GM12878 (cell line): ENCODE results near the gene BCKDK. TPM values are rescaled to one million over a fixed set of nuclear protein-coding genes. Genes with fewer than 3 reads are reported as not detected.

Source experiments
- ATAC-seq: fragments of 200-7000 bp; cut with Tn5 transposase; 3 replicates; pipeline ENCODE4 v1.9.1; 2020; ENCODE audit warnings: mild to moderate bottlenecking, moderate library complexity
- BruUV-seq: library from RNA; stranded (reverse); fragments of 400-500 nt; replicated peaks from 2 replicates; lab custom pipeline; 2021; lab: Mats Ljungman, UMichigan
- CTCF ChIA-PET: fragments of 300-600 bp; sonication (Branson Sonifier 250); formaldehyde crosslinking; extraction: SDS; loops from one replicate; lab custom pipeline; 2021; ENCODE audit warnings: inconsistent platforms; lab: Yijun Ruan, JAX
- POLR2A ChIA-PET: fragments of 350-600 bp; formaldehyde crosslinking; extraction: SDS; loops from one replicate; lab custom pipeline; 2021; ENCODE audit warnings: inconsistent platforms; lab: Charles Lee
- RAD21 ChIA-PET: fragments of 300-600 bp; sonication (Branson Sonifier 250); formaldehyde crosslinking; loops from one replicate; lab custom pipeline; 2023; ENCODE audit warnings: antibody characterized with exemption; ENCODE audit not compliant: unreplicated experiment; lab: Charles Lee
- SMC1A ChIA-PET: fragments of 300-600 bp; sonication (Branson Sonifier 250); formaldehyde crosslinking; loops from one replicate; lab custom pipeline; 2023; ENCODE audit not compliant: unreplicated experiment, uncharacterized antibody; lab: Charles Lee
- DNase-seq: peaks from one replicate; pipeline ENCODE4 v3.0.0-alpha.2; 2011; ENCODE audit warnings: low read depth, low spot score
- FAIRE-seq: peaks from 3 replicates; lab custom pipeline; 2011; peaks lifted over from hg19 to GRCh38; lab: Jason Lieb, UNC
- H2AFZ ChIP-seq: 2 replicates; pipeline ENCODE4 v1.6.0; 2011; ENCODE audit warnings: low read depth, low read length, control low read depth; ENCODE audit not compliant: control insufficient read depth
- H3K27ac ChIP-seq: 2 replicates; pipeline ENCODE4 v1.5.1; 2011; ENCODE audit warnings: control low read depth; ENCODE audit not compliant: control insufficient read depth, insufficient read depth
- H3K27me3 ChIP-seq, 2 experiments: replicated peaks in 1 of 2; 2 replicates each; pipeline versions ENCODE4 v1.6.0 to v1.6.1; 2011; ENCODE audit warnings: low read length in 1 of 2; ENCODE audit not compliant: control insufficient read depth in 2 of 2, insufficient read depth in 2 of 2
- H3K36me3 ChIP-seq, 2 experiments: 2 replicates each; pipeline ENCODE4 v1.5.1; 2011; ENCODE audit warnings: low read length in 1 of 2; ENCODE audit not compliant: control insufficient read depth in 2 of 2, insufficient read depth in 2 of 2
- H3K4me1 ChIP-seq: 2 replicates; pipeline ENCODE4 v1.6.1; 2011; ENCODE audit warnings: mild to moderate bottlenecking, low read length, moderate library complexity, mixed read lengths; ENCODE audit not compliant: control insufficient read depth, insufficient read depth
- H3K4me2 ChIP-seq: 2 replicates; pipeline ENCODE4 v1.6.0; 2011; ENCODE audit warnings: control low read depth; ENCODE audit not compliant: control insufficient read depth, insufficient read depth
- H3K4me3 ChIP-seq: fragments of 200-600 bp; sonication (generic); 2 replicates; pipeline ENCODE4 v1.5.1; 2016
- H3K79me2 ChIP-seq: 2 replicates; pipeline ENCODE4 v1.6.0; 2011; ENCODE audit warnings: low read length; ENCODE audit not compliant: control insufficient read depth, insufficient read depth
- H3K9ac ChIP-seq: 2 replicates; pipeline ENCODE4 v1.8.0; 2011; ENCODE audit warnings: low read length, control low read depth, mixed read lengths; ENCODE audit not compliant: control insufficient read depth, insufficient read depth
- H3K9me3 ChIP-seq: replicated peaks from 3 replicates; pipeline ENCODE4 v1.5.1; 2011; ENCODE audit warnings: mild to moderate bottlenecking, low read length; ENCODE audit not compliant: control insufficient read depth, insufficient read depth
- H4K20me1 ChIP-seq: 2 replicates; pipeline ENCODE4 v1.6.0; 2011; ENCODE audit not compliant: control insufficient read depth, insufficient read depth
- ASH2L ChIP-seq: fragments of 300-600, 200-600 bp; sonication (generic); IDR thresholded peaks from 2 replicates; pipeline ENCODE4 v1.6.1; 2017; ENCODE audit warnings: low read depth, mild to moderate bottlenecking, borderline replicate concordance
- ATF7 ChIP-seq: fragments of 450-650 bp; IDR thresholded peaks from 2 replicates; pipeline ENCODE4 v1.6.1; 2016; ENCODE audit warnings: low read depth, mild to moderate bottlenecking
- BCL11A ChIP-seq: IDR thresholded peaks from 2 replicates; pipeline ENCODE4 v1.6.1; 2011; ENCODE audit warnings: low read depth, low read length
- BHLHE40 ChIP-seq, 2 experiments: fragments of 450-650 bp in 1 of 2; IDR thresholded peaks; 2 replicates each; pipeline ENCODE4 v1.6.1; 2011 to 2017; ENCODE audit warnings: low read depth in 2 of 2, borderline replicate concordance in 1 of 2, improper control_type of control experiment in 1 of 2, low read length in 1 of 2, mild to moderate bottlenecking in 1 of 2
- CHD4 ChIP-seq: fragments of 200-600 bp; sonication (generic); IDR thresholded peaks from 2 replicates; pipeline ENCODE4 v1.6.1; 2016; ENCODE audit warnings: mild to moderate bottlenecking
- FOS ChIP-seq: IDR thresholded peaks from 3 replicates; pipeline ENCODE4 v1.6.1; 2011; ENCODE audit warnings: borderline replicate concordance; ENCODE audit not compliant: insufficient read length; ENCODE audit errors: extremely low read depth
- LARP7 ChIP-seq: fragments of 450-650 bp; IDR thresholded peaks from 2 replicates; pipeline ENCODE4 v1.6.1; 2017; ENCODE audit warnings: mild to moderate bottlenecking
- NFXL1 ChIP-seq: fragments of 450-650 bp; IDR thresholded peaks from 2 replicates; pipeline ENCODE4 v1.6.1; 2017; ENCODE audit warnings: antibody characterized with exemption, mild to moderate bottlenecking, borderline replicate concordance
- NFYB ChIP-seq: IDR thresholded peaks from 2 replicates; pipeline ENCODE4 v1.6.1; 2011; ENCODE audit warnings: low read depth, mild to moderate bottlenecking, low read length, improper control_type of control experiment, moderate library complexity; ENCODE audit not compliant: insufficient read depth
- NR2F1 ChIP-seq: fragments of 450-650 bp; conservative IDR thresholded peaks from 2 replicates; pipeline ENCODE4 v1.6.1; 2017; ENCODE audit warnings: mild to moderate bottlenecking
- NRF1 ChIP-seq: conservative IDR thresholded peaks from 2 replicates; pipeline ENCODE4 v1.6.1; 2011; ENCODE audit warnings: mild to moderate bottlenecking, low read depth, low read length, improper control_type of control experiment
- RELA ChIP-seq: fragments of 450-650 bp; IDR thresholded peaks from 2 replicates; pipeline ENCODE4 v1.8.0; 2014; ENCODE audit warnings: borderline replicate concordance; ENCODE audit not compliant: partially characterized antibody
- SUZ12 ChIP-seq: fragments of 200-600 bp; sonication (generic); IDR thresholded peaks from one replicate; pipeline ENCODE4 v1.6.1; 2018; ENCODE audit warnings: antibody characterized with exemption, mild to moderate bottlenecking; ENCODE audit not compliant: unreplicated experiment
- WGBS: methylation state at CpG from one replicate; pipeline ENCODE4 v1.1.6; 2016; ENCODE audit warnings: low lambda C conversion rate; ENCODE audit not compliant: insufficient replicate concordance, insufficient coverage; ENCODE audit errors: missing lambda C conversion rate; 5-methylcytosine and 5-hydroxymethylcytosine counted together
- in situ Hi-C: fragments of 300-500 bp; cut with MboI; formaldehyde crosslinking; loops from 9 replicates; pipeline ENCODE4 v1.14.3; 2018; ENCODE audit warnings: mixed read lengths
- intact Hi-C: fragments of 100-400 bp; cut with micrococcal nuclease; formaldehyde crosslinking; loops from one replicate; pipeline ENCODE4 v1.14.2; 2022; ENCODE audit not compliant: unreplicated experiment
- polyA plus RNA-seq, 11 experiments: library from polyadenylated mRNA; depleted of rRNA in 4 of 11; unstranded in 6 of 11; stranded (reverse) in 5 of 11; fragments of >200 nt; fragmentation: Nextera tagmentation in 4 of 11; fragmentation: Illumina TruSeq in 1 of 11; extraction: Ambion mirVana in 4 of 11; extraction: Trizol in 1 of 11; gene quantifications; 1 replicate in 1 of 11; 2 replicates in 10 of 11; pipeline versions ENCODE4 v1.2.1 to v1.2.3, GENCODE V29; 2011 to 2016; ENCODE audit warnings: inconsistent platforms in 2 of 11, missing spikeins in 2 of 11, low read depth in 1 of 11
- total RNA-seq, 4 experiments: library from RNA; depleted of rRNA in 3 of 4; stranded (reverse); fragments of >200 nt in 3 of 4; fragmentation: Illumina TruSeq in 1 of 4; extraction: Trizol in 1 of 4; gene quantifications; 2 replicates each; pipeline versions ENCODE4 v1.2.1 to v1.2.3, GENCODE V29; 2013 to 2021
- TF ChIP-seq, protein P1 (sequence below): fragments of 450-650 bp; IDR thresholded peaks from 2 replicates; pipeline ENCODE4 v1.6.1; 2017; ENCODE audit warnings: mild to moderate bottlenecking, moderate library complexity
- TF ChIP-seq, protein P2 (sequence below): fragments of 450-650 bp; IDR thresholded peaks from 2 replicates; pipeline ENCODE4 v1.6.1; 2017; ENCODE audit warnings: mild to moderate bottlenecking
- TF ChIP-seq, protein P3 (sequence below): IDR thresholded peaks from 2 replicates; pipeline ENCODE4 v1.6.1; 2011; ENCODE audit warnings: borderline replicate concordance, low read depth, mild to moderate bottlenecking, moderate library complexity, mixed read lengths, low read length; ENCODE audit not compliant: insufficient read depth; ENCODE audit errors: extremely low read length

BCKDK gene
- total and polyA plus RNA-seq, 10 of the 15 experiments (the other 5 are each of a cell fraction or from before 2014, with no cell fraction given) = 0.68 to 56.6 (median 32.8) TPM

DNA sequence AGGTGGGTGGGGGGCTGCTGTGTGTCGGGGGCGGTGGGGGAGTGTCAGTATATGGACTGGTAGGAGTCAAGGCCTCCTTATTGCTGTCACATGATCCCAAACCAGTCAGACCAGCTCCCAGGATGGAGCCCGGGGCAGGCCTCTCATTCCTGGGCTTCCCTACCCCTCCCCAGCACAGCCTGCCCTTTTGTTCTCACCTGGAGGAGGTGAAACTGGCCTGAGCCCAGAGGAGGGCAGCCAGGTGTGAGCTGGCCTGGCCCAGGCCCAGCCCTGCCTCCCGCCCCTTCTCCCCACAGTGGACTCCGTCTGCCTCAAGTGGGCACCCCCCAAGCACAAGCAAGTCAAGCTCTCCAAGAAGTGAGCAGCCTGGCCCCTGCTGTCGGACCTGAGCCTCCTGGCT, 22.7 kb downstream of the BCKDK start (continued):
- no peak for TF ChIP-seq BHLHE40 (IDR thresholded peaks at IDR 0.05; ENCODE audit: borderline replicate concordance in 1 of 2, low read depth in 2 of 2, low read length in 1 of 2)
- no peak for TF ChIP-seq BCL11A
- no peak for TF ChIP-seq NFXL1
- TF ChIP-seq, protein P1, sequence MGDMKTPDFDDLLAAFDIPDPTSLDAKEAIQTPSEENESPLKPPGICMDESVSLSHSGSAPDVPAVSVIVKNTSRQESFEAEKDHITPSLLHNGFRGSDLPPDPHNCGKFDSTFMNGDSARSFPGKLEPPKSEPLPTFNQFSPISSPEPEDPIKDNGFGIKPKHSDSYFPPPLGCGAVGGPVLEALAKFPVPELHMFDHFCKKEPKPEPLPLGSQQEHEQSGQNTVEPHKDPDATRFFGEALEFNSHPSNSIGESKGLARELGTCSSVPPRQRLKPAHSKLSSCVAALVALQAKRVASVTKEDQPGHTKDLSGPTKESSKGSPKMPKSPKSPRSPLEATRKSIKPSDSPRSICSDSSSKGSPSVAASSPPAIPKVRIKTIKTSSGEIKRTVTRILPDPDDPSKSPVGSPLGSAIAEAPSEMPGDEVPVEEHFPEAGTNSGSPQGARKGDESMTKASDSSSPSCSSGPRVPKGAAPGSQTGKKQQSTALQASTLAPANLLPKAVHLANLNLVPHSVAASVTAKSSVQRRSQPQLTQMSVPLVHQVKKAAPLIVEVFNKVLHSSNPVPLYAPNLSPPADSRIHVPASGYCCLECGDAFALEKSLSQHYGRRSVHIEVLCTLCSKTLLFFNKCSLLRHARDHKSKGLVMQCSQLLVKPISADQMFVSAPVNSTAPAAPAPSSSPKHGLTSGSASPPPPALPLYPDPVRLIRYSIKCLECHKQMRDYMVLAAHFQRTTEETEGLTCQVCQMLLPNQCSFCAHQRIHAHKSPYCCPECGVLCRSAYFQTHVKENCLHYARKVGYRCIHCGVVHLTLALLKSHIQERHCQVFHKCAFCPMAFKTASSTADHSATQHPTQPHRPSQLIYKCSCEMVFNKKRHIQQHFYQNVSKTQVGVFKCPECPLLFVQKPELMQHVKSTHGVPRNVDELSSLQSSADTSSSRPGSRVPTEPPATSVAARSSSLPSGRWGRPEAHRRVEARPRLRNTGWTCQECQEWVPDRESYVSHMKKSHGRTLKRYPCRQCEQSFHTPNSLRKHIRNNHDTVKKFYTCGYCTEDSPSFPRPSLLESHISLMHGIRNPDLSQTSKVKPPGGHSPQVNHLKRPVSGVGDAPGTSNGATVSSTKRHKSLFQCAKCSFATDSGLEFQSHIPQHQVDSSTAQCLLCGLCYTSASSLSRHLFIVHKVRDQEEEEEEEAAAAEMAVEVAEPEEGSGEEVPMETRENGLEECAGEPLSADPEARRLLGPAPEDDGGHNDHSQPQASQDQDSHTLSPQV = no peak
- TF ChIP-seq SUZ12 = no peak
- TF ChIP-seq RELA = no peak
- no peak for TF ChIP-seq ASH2L

DNA sequence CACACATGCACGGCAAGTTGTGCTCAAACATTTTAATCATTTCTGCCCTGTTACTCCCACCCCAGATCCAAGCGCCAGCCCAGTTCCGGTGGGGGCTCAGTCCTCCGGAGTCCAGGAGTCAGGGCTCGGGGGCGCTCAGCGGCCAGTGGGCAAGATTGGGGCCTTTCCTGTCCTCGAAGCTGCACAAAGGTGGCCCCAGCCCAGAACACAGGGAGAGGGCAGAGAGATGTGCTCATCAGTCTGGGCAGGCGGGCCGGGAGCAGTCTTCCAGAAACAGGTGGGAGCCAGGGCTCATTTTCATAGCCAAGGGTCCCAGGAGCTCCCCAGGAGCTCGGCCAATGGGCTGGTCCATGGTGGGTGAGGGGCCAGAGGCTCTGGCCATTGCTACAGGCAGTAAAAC, 23.2 kb downstream of the BCKDK start:
- no peaks in the 10 kb centered on the region for H3K9me3 ChIP-seq
- ChIA-PET CTCF (no interaction called here), RAD21 (no interaction called here), SMC1A (no interaction called here), POLR2A (no interaction called here)
- no peaks in the 10 kb centered on the region for H3K79me2 ChIP-seq
- H4K20me1 ChIP-seq = no peaks in the 10 kb centered on the region
- no peaks in the 10 kb centered on the region for H3K4me1 ChIP-seq
- no peak overlapping the region for H3K4me2 ChIP-seq
- DNase-seq (no peak), FAIRE-seq (no peak), ATAC-seq (no peak)
- intact Hi-C loops (no loop called here), in situ Hi-C loops (no loop called here)
- H3K27me3 ChIP-seq = no peaks in the 10 kb centered on the region
- H2AFZ ChIP-seq = no peak overlapping the region
- no peaks in the 10 kb centered on the region; a peak in 2 of 4 replicates for H3K36me3 ChIP-seq
- 94% methylated on average over 11 of the region's 11 CpGs for WGBS
- no TSS peak for BruUV-seq
- H3K4me3 ChIP-seq = no peak overlapping the region
- H3K9ac ChIP-seq = no peak overlapping the region
- H3K27ac ChIP-seq = no peak overlapping the region
- TF ChIP-seq, protein P2, sequence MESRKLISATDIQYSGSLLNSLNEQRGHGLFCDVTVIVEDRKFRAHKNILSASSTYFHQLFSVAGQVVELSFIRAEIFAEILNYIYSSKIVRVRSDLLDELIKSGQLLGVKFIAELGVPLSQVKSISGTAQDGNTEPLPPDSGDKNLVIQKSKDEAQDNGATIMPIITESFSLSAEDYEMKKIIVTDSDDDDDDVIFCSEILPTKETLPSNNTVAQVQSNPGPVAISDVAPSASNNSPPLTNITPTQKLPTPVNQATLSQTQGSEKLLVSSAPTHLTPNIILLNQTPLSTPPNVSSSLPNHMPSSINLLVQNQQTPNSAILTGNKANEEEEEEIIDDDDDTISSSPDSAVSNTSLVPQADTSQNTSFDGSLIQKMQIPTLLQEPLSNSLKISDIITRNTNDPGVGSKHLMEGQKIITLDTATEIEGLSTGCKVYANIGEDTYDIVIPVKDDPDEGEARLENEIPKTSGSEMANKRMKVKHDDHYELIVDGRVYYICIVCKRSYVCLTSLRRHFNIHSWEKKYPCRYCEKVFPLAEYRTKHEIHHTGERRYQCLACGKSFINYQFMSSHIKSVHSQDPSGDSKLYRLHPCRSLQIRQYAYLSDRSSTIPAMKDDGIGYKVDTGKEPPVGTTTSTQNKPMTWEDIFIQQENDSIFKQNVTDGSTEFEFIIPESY = no peak
- no peak for TF ChIP-seq LARP7
- TF ChIP-seq NR2F1 = no peak
- no peak for TF ChIP-seq BHLHE40 (IDR thresholded peaks at IDR 0.05; ENCODE audit: borderline replicate concordance in 1 of 2, low read depth in 2 of 2, low read length in 1 of 2)
- TF ChIP-seq NFYB = no peak
- TF ChIP-seq NRF1 = no peak
- no peak for TF ChIP-seq ATF7
- TF ChIP-seq, protein P3, sequence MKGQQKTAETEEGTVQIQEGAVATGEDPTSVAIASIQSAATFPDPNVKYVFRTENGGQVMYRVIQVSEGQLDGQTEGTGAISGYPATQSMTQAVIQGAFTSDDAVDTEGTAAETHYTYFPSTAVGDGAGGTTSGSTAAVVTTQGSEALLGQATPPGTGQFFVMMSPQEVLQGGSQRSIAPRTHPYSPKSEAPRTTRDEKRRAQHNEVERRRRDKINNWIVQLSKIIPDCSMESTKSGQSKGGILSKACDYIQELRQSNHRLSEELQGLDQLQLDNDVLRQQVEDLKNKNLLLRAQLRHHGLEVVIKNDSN = no peak
- no peak for TF ChIP-seq FOS
- no peak for TF ChIP-seq CHD4
